ENCODE measurements around the gene KLHL7. TPM values are rescaled to one million over a fixed set of nuclear protein-coding genes. Genes with fewer than 3 reads are reported as not detected.
A peak's percentile ranks its signal among the peaks of the same experiment; 100 is the strongest.

The KLHL7 gene
- total RNA-seq, 3 donors from 2014 or later: 15.6 to 25.5 (median 21.3) TPM

- intact Hi-C loops (cut with DNase I, micrococcal nuclease): no loop called here
- Histone ChIP-seq H3K4me3 (no peak overlapping the region), H3K9me3 (no peaks in the 10 kb centered on the region), H3K36me3 (ENCODE audit: low read depth) (no peaks in the 10 kb centered on the region), H3K4me1 (ENCODE audit: low read depth) (no peaks in the 10 kb centered on the region)
- no peak for ATAC-seq
- no peak for DNase-seq
- TF ChIP-seq CTCF (IDR thresholded peaks at IDR 0.05): no peak
These were observed 7.1 kb upstream of the KLHL7 start for GRCh38 chr7:23098460-23098859.

- Histone ChIP-seq H3K36me3 (ENCODE audit: low read depth) (no peaks in the 10 kb centered on the region), H3K4me1 (ENCODE audit: low read depth) (no peaks in the 10 kb centered on the region), H3K9me3 (no peaks in the 10 kb centered on the region), H3K4me3 (no peak overlapping the region)
- intact Hi-C loops (cut with DNase I, micrococcal nuclease): loop anchor here in 1 of 2 donors (10.0 kb wide), 1 partner anchor 84 kb away; the partner anchor contains the start of gene NUP42
- DNase-seq (no peak), ATAC-seq (no peak)
- no peak for TF ChIP-seq CTCF (IDR thresholded peaks at IDR 0.05)
These were observed 4.9 kb upstream of the KLHL7 start for GRCh38 chr7:23100697-23101096.

GRCh38 chr7:23105086-23105643, 420 bp upstream of the KLHL7 start:
- peaks cover 8% of the 10 kb centered on the region for H3K4me1 ChIP-seq (ENCODE audit: low read depth)
- H3K4me3 ChIP-seq: peak overlapping the region; percentile 76
- H3K9me3 ChIP-seq: no peaks in the 10 kb centered on the region
- ATAC-seq (peak; percentile 2), DNase-seq (peak in 1 of 3 donors; percentile 14)
- intact Hi-C loops (cut with DNase I, micrococcal nuclease): loop anchor here in 1 of 2 donors (10.0 kb wide), 1 partner anchor 80 kb away; the partner anchor contains the start of gene NUP42
- no peaks in the 10 kb centered on the region for H3K36me3 ChIP-seq (ENCODE audit: low read depth)
- TF ChIP-seq CTCF (IDR thresholded peaks at IDR 0.05): no peak

GRCh38 chr7:23106057-23106822, 655 bp downstream of the KLHL7 start:
- ATAC-seq: peak; percentile 58
- intact Hi-C loops (cut with DNase I, micrococcal nuclease): loop anchor here in 1 of 2 donors (10.0 kb wide), 1 partner anchor 79 kb away; the partner anchor contains the start of gene NUP42
- peak; percentile 47 to 68 (median 62) for DNase-seq
- Histone ChIP-seq H3K4me1 (ENCODE audit: low read depth) (peaks cover 8% of the 10 kb centered on the region), H3K4me3 (peak overlapping the region; percentile 76), H3K36me3 (ENCODE audit: low read depth) (no peaks in the 10 kb centered on the region), H3K9me3 (no peaks in the 10 kb centered on the region)
- TF ChIP-seq CTCF (IDR thresholded peaks at IDR 0.05): no peak

GRCh38 chr7:23106823-23107663, 1.5 kb downstream of the KLHL7 start:
- peaks cover 8% of the 10 kb centered on the region for H3K4me1 ChIP-seq (ENCODE audit: low read depth)
- no peaks in the 10 kb centered on the region for H3K36me3 ChIP-seq (ENCODE audit: low read depth)
- ATAC-seq (no peak), DNase-seq (no peak)
- no peaks in the 10 kb centered on the region for H3K9me3 ChIP-seq
- intact Hi-C loops (cut with DNase I, micrococcal nuclease): loop anchor here in 1 of 2 donors (10.0 kb wide), 1 partner anchor 78 kb away; the partner anchor contains the start of gene NUP42
- TF ChIP-seq CTCF (IDR thresholded peaks at IDR 0.05): no peak
- H3K4me3 ChIP-seq: no peak overlapping the region

All from mucosa of descending colon (tissue), 3 donors.